Progenitor cell of endocrine pancreas (in vitro differentiated cells): ENCODE data around the gene FAM237A. TPM values are rescaled to one million over a fixed set of nuclear protein-coding genes. Genes with fewer than 3 reads are reported as not detected.

Source experiments
- DNase-seq: peaks from one replicate; pipeline ENCODE4 v3.0.0; 2021; ENCODE audit warnings: low spot score; ENCODE audit not compliant: unreplicated experiment
- H3K27ac Mint-ChIP-seq: 2 replicates; pipeline ENCODE4 v1.8.0; 2021; ENCODE audit warnings: mild to moderate bottlenecking, moderate library complexity, mixed read lengths
- H3K27me3 Mint-ChIP-seq: 2 replicates; pipeline ENCODE4 v1.8.0; 2021; ENCODE audit warnings: mixed read lengths
- H3K36me3 Mint-ChIP-seq: 2 replicates; pipeline ENCODE4 v1.8.0; 2022; ENCODE audit warnings: mixed read lengths; ENCODE audit not compliant: insufficient read depth
- H3K4me1 Mint-ChIP-seq: 2 replicates; pipeline ENCODE4 v1.8.0; 2021; ENCODE audit warnings: low read depth, mixed read lengths
- H3K4me3 Mint-ChIP-seq: 2 replicates; pipeline ENCODE4 v1.8.0; 2021; ENCODE audit warnings: low read depth, mild to moderate bottlenecking, moderate library complexity, mixed read lengths
- H3K9me3 Mint-ChIP-seq: 2 replicates; pipeline ENCODE4 v1.8.0; 2021; ENCODE audit warnings: low read depth, mixed read lengths
- total RNA-seq: library from RNA; stranded (reverse); gene quantifications from 2 replicates; pipeline ENCODE4 v1.2.1, GENCODE V29; 2021
- TF ChIP-seq, protein P1 (sequence below): fragments of 200-600 bp; sonication (generic); IDR thresholded peaks from one replicate; pipeline ENCODE4 v1.5.0; 2021; ENCODE audit warnings: antibody characterized with exemption, mild to moderate bottlenecking; ENCODE audit not compliant: unreplicated experiment

FAM237A gene
- total RNA-seq, 1 donor from 2014 or later: not detected

DNA sequence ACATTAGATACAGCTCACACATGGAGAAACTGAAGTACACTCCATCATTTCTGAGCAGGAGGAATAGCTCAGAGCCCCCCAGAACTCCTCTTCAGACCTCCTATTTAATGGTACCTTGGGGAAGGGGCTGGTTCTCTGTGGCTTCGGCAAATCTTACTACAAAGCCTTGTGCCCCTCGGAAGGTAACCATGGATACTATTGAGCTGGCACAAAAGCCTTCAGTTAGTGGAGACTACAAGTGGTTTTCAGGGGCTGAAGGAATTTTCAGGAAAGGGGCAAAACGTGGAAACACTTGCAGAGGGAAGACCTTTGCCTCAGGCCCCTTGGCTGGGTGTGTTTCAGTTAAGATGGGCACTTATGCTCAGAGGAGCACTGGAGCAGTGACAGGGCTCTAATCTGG lies 1.1 kb upstream of the FAM237A start:
- Mint-ChIP-seq H3K4me3 (no peak overlapping the region), H3K36me3 (no peaks in the 10 kb centered on the region), H3K9me3 (no peaks in the 10 kb centered on the region), H3K4me1 (peaks cover 1% of the 10 kb centered on the region), H3K27me3 (peaks cover 17% of the 10 kb centered on the region), H3K27ac (no peak overlapping the region)
- no peak for DNase-seq
- TF ChIP-seq, protein P1, sequence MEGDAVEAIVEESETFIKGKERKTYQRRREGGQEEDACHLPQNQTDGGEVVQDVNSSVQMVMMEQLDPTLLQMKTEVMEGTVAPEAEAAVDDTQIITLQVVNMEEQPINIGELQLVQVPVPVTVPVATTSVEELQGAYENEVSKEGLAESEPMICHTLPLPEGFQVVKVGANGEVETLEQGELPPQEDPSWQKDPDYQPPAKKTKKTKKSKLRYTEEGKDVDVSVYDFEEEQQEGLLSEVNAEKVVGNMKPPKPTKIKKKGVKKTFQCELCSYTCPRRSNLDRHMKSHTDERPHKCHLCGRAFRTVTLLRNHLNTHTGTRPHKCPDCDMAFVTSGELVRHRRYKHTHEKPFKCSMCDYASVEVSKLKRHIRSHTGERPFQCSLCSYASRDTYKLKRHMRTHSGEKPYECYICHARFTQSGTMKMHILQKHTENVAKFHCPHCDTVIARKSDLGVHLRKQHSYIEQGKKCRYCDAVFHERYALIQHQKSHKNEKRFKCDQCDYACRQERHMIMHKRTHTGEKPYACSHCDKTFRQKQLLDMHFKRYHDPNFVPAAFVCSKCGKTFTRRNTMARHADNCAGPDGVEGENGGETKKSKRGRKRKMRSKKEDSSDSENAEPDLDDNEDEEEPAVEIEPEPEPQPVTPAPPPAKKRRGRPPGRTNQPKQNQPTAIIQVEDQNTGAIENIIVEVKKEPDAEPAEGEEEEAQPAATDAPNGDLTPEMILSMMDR: no peak

DNA sequence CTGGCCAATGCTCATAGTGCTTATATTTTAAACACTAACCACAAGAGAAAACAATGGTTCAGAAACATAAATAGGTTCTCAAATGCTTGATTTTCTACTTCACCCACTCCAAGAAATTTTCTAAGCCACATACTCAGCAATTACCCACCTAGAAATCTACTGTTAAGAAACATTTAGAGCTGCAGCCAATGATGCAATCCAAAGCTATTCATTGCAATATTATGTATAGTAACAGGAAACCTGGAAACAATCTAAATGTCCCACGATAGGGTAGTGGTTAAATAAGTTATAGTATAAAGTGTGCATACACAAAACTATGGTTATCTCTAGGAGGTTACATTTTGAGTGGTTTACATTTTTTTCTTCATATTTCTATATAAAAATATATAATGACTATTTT lies 5.7 kb downstream of the FAM237A start:
- H3K4me3 Mint-ChIP-seq: no peak overlapping the region
- TF ChIP-seq, protein P1: no peak
- H3K27me3 Mint-ChIP-seq: peaks cover 24% of the 10 kb centered on the region
- no peaks in the 10 kb centered on the region for H3K4me1 Mint-ChIP-seq
- DNase-seq: no peak
- H3K9me3 Mint-ChIP-seq: no peaks in the 10 kb centered on the region
- H3K27ac Mint-ChIP-seq: no peak overlapping the region
- H3K36me3 Mint-ChIP-seq: no peaks in the 10 kb centered on the region

DNA sequence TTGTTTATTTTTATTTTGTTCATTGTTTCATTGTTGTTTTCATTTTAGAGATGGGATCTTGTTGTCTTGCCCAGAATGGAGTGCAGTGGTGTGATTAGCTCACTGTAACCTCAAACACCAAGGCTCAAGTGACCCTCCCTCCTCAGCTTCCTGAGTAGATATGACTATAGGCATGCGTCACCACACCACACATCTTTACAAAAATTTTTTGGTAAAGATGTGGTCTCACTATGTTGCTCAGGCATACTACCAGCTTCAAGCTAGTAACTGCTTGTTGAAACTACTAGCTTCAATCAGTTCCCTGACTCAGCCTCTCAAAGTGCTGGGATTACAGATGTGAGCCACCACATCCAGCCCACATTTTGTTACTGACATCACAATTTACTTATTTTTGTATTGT lies 14.8 kb downstream of the FAM237A start:
- no peak for DNase-seq
- TF ChIP-seq, protein P1: no peak
- Mint-ChIP-seq H3K4me1 (no peaks in the 10 kb centered on the region), H3K4me3 (no peak overlapping the region), H3K27me3 (peaks cover 14% of the 10 kb centered on the region), H3K27ac (no peak overlapping the region), H3K9me3 (peaks cover 6% of the 10 kb centered on the region), H3K36me3 (no peaks in the 10 kb centered on the region)

DNA sequence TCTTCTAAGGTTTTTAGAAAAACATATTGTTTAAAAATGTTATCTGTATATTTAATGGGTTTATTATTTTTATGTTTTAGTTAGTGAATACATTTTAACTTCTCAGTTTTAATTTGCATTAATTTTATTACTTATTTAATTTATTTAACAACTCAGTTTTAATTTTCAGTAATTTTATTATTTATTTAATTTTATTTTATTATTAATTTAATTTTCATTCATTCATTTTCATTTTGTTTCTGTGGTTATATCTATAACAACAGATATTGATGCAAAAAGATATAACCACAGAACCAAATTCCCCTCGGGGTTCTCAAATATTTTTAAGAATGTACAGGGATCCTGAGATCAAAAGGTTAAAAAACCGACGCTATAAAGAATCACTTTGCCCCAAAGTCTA lies 23.0 kb downstream of the FAM237A start:
- no peak overlapping the region for H3K4me3 Mint-ChIP-seq
- TF ChIP-seq, protein P1: no peak

DNA sequence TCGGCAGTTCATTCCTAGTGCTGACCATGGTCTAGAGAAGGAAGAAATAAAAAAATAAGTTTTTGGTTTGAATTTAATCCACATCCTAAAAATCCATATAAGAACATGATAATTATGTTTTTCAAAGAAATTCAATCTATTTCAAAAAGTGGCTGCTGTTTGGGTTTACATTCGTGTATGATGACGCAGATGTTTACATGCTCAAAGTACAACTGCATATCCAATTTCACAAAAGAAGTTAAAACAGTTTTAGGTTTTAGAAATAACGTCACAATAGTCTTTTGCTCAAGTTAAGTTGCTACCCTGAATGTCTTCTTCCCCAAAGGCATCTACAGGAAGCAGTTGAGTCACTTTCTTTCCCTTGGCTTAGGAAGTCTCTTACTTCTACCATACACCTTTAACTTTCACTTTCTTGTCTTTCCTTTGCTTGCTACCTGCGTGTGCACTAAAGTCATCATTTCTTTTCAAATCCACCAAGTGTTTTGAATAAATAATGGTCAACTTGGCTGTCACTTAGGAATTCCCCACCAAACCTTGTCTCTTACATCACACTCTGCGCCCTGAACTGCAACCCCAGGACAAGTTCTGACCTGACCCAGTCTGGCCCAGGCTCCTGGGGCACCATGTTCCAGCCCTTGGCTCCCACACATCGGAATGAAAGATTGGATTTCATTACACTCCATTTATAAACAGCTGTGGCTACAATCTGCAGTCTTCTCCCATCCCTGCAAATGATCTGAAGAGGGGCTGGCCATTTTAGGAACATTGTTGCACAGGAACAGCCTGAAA lies 28.4 kb downstream of the FAM237A start:
- H3K4me1 Mint-ChIP-seq: no peaks in the 10 kb centered on the region
- H3K27ac Mint-ChIP-seq: no peak overlapping the region
- TF ChIP-seq, protein P1: no peak
- DNase-seq: no peak
- H3K4me3 Mint-ChIP-seq: no peak overlapping the region
- no peaks in the 10 kb centered on the region for H3K9me3 Mint-ChIP-seq
- no peaks in the 10 kb centered on the region for H3K36me3 Mint-ChIP-seq
- peaks cover 4% of the 10 kb centered on the region for H3K27me3 Mint-ChIP-seq

More for the DNA sequence above, 23.0 kb downstream of the FAM237A start:
- Mint-ChIP-seq H3K27me3 (peaks cover 11% of the 10 kb centered on the region), H3K36me3 (no peaks in the 10 kb centered on the region), H3K4me1 (no peaks in the 10 kb centered on the region), H3K27ac (no peak overlapping the region), H3K9me3 (no peaks in the 10 kb centered on the region)
- no peak for DNase-seq
